Measurements from ENCODE around the gene SUSD3.

The SUSD3 gene

GRCh38 chr9:93122721-93123221, 64.3 kb downstream of the SUSD3 start:
- DNase-seq: no peak
- Mint-ChIP-seq H3K27ac (no peak overlapping the region), H3K27me3 (no peaks in the 10 kb centered on the region), H3K9me3 (no peaks in the 10 kb centered on the region), H3K4me1 (peaks cover 50% of the 10 kb centered on the region), H3K4me3 (no peak overlapping the region)
- no peak for ATAC-seq

DNA sequence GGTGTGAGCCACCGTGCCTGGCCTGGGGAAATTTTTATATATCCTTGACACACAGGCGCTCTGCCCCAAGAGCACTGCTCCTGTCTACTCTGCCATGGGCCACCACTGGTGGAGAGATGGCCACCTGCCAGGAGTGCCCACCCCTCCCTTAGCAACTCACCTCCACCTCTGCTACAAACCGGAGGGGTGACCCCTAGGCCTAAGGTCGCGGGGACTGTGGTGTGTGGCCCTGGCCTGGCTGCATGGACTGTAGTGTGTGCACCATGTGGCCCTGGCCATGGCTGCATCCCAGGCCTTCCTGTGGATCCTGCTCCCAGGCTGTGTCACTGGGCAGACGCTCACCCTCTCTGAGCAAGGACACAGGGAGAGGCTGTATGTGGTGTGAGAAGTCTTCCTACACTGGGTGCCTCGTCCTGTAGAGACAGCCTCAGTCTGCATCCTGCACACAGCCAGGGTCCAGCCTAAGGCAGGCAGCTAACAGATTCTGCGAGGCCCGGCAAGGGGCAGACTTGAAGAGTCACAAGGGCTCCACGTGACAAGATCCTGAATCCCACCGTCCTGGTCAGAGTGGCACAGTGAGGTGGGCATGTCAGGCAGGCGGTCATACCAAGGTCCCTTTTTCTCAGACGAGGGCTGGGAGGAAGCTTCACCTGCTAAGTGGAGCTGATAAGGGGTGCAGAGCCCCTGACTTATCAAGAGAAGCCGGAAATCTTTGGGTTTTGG, 65.2 kb downstream of the SUSD3 start:
- H3K27ac Mint-ChIP-seq: peak overlapping the region in 1 of 2 donors; percentile 20
- no peak overlapping the region for H3K4me3 Mint-ChIP-seq
- peaks cover 60% of the 10 kb centered on the region for H3K4me1 Mint-ChIP-seq

DNA sequence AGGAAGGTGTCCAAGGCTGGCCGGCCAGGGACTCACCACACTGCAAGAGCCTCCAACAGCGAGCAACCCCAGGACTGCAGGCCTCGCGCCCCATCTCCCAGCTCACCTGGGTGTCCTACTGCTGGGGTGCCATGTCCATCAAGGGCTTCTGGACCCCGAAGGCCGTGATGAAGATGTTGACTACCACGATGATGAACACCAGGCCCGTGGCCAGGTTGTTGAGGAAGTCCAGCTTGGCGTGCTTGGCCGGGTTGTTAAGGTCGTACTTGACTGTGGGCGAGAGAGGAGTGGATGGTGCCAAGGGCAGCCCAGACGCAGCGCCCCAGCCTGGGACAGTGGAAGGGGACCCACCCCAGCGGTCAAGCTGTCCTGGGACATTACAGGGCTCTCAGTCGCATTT, 66.3 kb downstream of the SUSD3 start:
- Mint-ChIP-seq H3K9me3 (no peaks in the 10 kb centered on the region), H3K4me1 (peaks cover 61% of the 10 kb centered on the region), H3K27ac (no peak overlapping the region), H3K27me3 (no peaks in the 10 kb centered on the region), H3K4me3 (no peak overlapping the region)
- no peak for DNase-seq
- ATAC-seq: no peak

More for the DNA sequence above, 65.2 kb downstream of the SUSD3 start:
- DNase-seq (no peak), ATAC-seq (no peak)
- Mint-ChIP-seq H3K9me3 (no peaks in the 10 kb centered on the region), H3K27me3 (no peaks in the 10 kb centered on the region)

- ATAC-seq (no peak), DNase-seq (no peak)
- H3K27me3 Mint-ChIP-seq: no peaks in the 10 kb centered on the region
- H3K4me3 Mint-ChIP-seq: peak overlapping the region in 1 of 2 donors; percentile 21
- no peak overlapping the region for H3K27ac Mint-ChIP-seq
- no peaks in the 10 kb centered on the region for H3K9me3 Mint-ChIP-seq
- H3K4me1 Mint-ChIP-seq: peaks cover 61% of the 10 kb centered on the region
Measured at GRCh38 chr9:93125331-93125894, 66.9 kb downstream of the SUSD3 start.

GRCh38 chr9:93126151-93126781, 67.8 kb downstream of the SUSD3 start:
- no peaks in the 10 kb centered on the region for H3K9me3 Mint-ChIP-seq
- H3K4me3 Mint-ChIP-seq: peak overlapping the region in 1 of 2 donors; percentile 55
- no peaks in the 10 kb centered on the region for H3K27me3 Mint-ChIP-seq
- DNase-seq: no peak
- H3K4me1 Mint-ChIP-seq: peaks cover 61% of the 10 kb centered on the region
- peak overlapping the region; percentile 51 to 70 for H3K27ac Mint-ChIP-seq
- no peak for ATAC-seq

DNA sequence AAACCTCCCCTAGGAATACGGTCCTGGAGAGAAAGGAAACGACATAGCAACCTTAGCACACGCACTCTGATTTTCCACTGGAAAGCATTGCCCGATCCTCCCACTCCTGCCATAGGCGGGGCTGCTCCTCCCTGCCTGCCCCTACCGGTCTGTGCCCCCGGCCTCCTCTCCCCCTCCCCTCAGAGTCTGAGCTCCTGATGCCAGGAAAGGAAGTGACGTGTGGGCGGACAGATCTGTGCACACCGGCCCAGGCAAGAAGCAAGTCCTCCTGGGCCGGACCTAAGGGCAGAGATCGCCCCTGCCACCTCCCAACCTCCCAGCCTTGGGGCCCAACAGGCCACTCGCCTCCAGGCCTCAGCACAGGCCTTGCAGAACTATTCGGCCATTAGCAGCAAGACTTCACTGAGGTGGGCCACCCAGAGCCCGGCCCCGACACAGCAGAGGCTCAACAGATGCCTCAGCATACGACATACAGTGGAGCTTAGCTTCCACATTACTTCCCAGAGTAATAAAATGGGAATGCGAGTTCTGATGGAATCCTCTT, 68.4 kb downstream of the SUSD3 start:
- peak; percentile 39 for ATAC-seq
- peak overlapping the region; percentile 44 to 82 for H3K4me3 Mint-ChIP-seq

DNA sequence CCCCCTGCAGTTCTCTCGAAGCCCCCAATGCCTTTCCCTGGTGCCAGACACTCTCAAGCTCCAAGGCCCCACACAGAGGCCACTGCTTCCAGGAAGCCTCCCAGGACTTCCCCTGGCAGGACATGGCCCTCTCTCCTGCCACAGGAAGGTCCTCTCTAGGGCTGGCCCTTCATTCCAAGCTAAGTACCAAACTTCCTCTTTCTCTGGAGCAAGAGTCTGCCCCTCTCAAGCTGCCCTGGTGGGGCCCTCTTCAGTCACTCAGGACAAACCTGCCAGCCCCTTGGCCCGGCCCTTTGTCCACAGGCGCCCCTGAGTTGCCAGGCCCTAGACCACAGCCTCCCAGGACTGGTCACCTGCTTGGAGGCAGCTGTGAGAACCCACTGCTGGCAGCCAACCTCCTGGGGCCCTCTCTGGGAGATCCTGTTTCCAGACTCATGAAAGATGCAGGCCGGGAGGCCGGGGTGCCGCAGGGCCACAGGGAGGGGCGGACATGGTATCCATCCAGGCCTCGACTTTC, 69.0 kb downstream of the SUSD3 start:
- H3K4me1 Mint-ChIP-seq: peaks cover 70% of the 10 kb centered on the region
- DNase-seq (no peak), ATAC-seq (no peak)
- peak overlapping the region; percentile 71 to 75 for H3K27ac Mint-ChIP-seq
- peak overlapping the region; percentile 44 to 82 for H3K4me3 Mint-ChIP-seq
- no peaks in the 10 kb centered on the region for H3K9me3 Mint-ChIP-seq
- no peaks in the 10 kb centered on the region for H3K27me3 Mint-ChIP-seq

More for the DNA sequence above, 68.4 kb downstream of the SUSD3 start:
- Mint-ChIP-seq H3K9me3 (no peaks in the 10 kb centered on the region), H3K4me1 (peaks cover 64% of the 10 kb centered on the region), H3K27ac (peak overlapping the region; percentile 71 to 75), H3K27me3 (no peaks in the 10 kb centered on the region)
- DNase-seq: no peak

GRCh38 chr9:93128011-93128714, 69.7 kb downstream of the SUSD3 start:
- Mint-ChIP-seq H3K4me3 (peak overlapping the region; percentile 66 to 82), H3K27me3 (no peaks in the 10 kb centered on the region), H3K27ac (peak overlapping the region; percentile 85 to 86), H3K9me3 (no peaks in the 10 kb centered on the region), H3K4me1 (peaks cover 77% of the 10 kb centered on the region)
- no peak for DNase-seq
- ATAC-seq: no peak

GRCh38 chr9:93128715-93129224, 70.3 kb downstream of the SUSD3 start:
- Mint-ChIP-seq H3K4me1 (peaks cover 78% of the 10 kb centered on the region), H3K9me3 (no peaks in the 10 kb centered on the region), H3K27me3 (no peaks in the 10 kb centered on the region), H3K4me3 (peak overlapping the region; percentile 66 to 82), H3K27ac (peak overlapping the region; percentile 34 to 86)
- no peak for DNase-seq
- ATAC-seq: no peak

GRCh38 chr9:93129286-93129685, 70.8 kb downstream of the SUSD3 start:
- Mint-ChIP-seq H3K9me3 (no peaks in the 10 kb centered on the region), H3K27ac (no peak overlapping the region), H3K4me1 (peaks cover 78% of the 10 kb centered on the region), H3K4me3 (peak overlapping the region in 1 of 2 donors; percentile 15), H3K27me3 (no peaks in the 10 kb centered on the region)
- ATAC-seq: no peak
- no peak for DNase-seq

DNA sequence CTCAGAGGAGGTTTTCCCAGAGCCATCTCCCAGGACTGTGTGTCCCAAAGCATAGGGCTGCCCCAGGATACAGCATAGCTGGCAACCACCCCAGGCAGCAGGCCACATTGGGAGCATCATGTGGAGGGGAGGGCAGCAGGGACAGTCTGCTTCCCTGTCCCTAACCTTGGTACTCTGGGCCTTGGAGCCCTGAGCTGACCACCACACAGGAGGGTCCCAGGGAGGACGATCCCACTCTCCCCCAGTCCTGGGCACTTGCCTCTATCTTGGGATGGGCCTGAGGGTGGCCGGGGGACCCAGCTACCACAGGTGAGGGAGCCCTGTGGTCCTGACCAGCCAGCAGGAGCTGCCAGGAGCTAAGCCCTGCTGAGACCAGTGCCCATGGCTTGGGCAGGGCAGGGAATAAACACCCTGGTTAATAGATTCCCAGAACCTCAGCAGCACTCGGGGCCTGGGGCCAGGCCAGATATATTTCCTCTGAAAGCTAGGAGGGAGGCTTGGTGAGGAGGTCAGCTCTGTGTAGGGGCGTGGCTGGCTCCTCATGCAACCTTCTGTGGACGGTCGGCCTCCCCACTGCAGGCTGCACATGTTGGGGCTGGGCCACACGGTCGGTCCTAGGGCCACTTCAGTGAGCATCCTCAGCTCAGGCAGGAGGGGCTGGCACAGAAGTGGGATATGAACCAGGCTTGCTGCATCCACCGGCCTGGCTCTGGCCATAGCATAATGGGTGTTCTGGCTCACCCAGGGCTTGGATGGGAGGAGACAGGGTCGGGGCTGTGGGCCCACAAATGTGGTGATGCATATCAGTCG, 71.4 kb downstream of the SUSD3 start:
- H3K27me3 Mint-ChIP-seq: no peaks in the 10 kb centered on the region
- H3K4me3 Mint-ChIP-seq: peak overlapping the region; percentile 15 to 22
- ATAC-seq (no peak), DNase-seq (no peak)
- H3K27ac Mint-ChIP-seq: peak overlapping the region in 1 of 2 donors; percentile 54
- no peaks in the 10 kb centered on the region for H3K9me3 Mint-ChIP-seq
- H3K4me1 Mint-ChIP-seq: peaks cover 84% of the 10 kb centered on the region

- Mint-ChIP-seq H3K9me3 (no peaks in the 10 kb centered on the region), H3K27me3 (no peaks in the 10 kb centered on the region), H3K4me1 (peaks cover 90% of the 10 kb centered on the region), H3K27ac (peak overlapping the region; percentile 54 to 61), H3K4me3 (peak overlapping the region; percentile 12 to 96)
- no peak for DNase-seq
- no peak for ATAC-seq
Measured at GRCh38 chr9:93130861-93131481, 72.5 kb downstream of the SUSD3 start.

DNA sequence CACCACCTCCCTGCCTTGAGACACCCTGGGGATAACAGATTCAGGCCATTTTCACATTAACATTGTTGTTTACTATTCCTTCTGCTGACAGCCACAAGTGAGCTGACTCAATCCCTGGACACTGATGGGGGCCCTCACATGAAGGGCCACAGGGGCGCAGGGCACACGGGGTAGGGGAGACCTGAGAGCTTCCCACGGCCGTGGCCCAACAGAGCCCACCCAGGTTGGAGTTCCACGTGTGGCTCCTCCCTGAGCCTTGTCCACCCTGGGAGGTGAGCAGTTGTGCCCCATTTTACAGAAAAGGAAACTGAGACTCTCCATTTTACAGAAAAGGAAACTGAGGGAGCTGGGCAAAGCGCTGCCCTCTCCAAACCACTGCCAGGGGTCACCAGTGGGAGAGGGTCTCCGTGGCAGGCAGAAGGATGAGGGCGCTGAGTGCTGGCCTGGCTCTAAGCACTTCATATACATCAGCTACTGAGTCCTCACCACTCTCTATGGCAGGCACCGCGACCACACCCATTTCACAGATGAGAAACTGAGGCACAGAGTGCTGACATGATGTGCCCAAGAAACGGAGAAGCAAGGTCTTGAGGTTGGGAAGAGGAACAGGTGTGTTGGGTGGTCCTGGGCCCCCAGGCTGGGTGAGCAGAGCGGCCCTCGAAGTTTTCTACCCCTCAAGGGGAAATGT, 73.2 kb downstream of the SUSD3 start:
- H3K4me3 Mint-ChIP-seq: peak overlapping the region; percentile 94 to 96
- H3K27ac Mint-ChIP-seq: peak overlapping the region; percentile 88 to 94
- no peak for DNase-seq
- no peaks in the 10 kb centered on the region for H3K27me3 Mint-ChIP-seq
- H3K4me1 Mint-ChIP-seq: peaks cover 90% of the 10 kb centered on the region
- ATAC-seq: no peak
- no peaks in the 10 kb centered on the region for H3K9me3 Mint-ChIP-seq
